Mucosa of stomach (tissue), 1 donor: ENCODE data around the gene MKKS.

Source experiments
- H3K27me3 ChIP-seq: one replicate; pipeline ENCODE4 v1.7.0; 2013; ENCODE audit warnings: mild to moderate bottlenecking, low read length; ENCODE audit not compliant: control insufficient read depth, insufficient read depth
- H3K36me3 ChIP-seq: one replicate; pipeline ENCODE4 v1.7.0; 2013; ENCODE audit warnings: low read length; ENCODE audit not compliant: control insufficient read depth, insufficient read depth
- H3K4me1 ChIP-seq: one replicate; pipeline ENCODE4 v1.7.0; 2013; ENCODE audit warnings: mild to moderate bottlenecking, low read length; ENCODE audit not compliant: control insufficient read depth, insufficient read depth
- H3K4me3 ChIP-seq: one replicate; pipeline ENCODE4 v1.7.0; 2013; ENCODE audit warnings: low read length
- H3K9ac ChIP-seq: one replicate; pipeline ENCODE4 v1.7.0; 2013; ENCODE audit warnings: mild to moderate bottlenecking, low read length, moderate library complexity
- H3K9me3 ChIP-seq: one replicate; pipeline ENCODE4 v1.7.0; 2013; ENCODE audit warnings: mild to moderate bottlenecking, low read length, moderate library complexity; ENCODE audit not compliant: control insufficient read depth
- donor health status: Pancreatic carcinoma.

MKKS gene

DNA sequence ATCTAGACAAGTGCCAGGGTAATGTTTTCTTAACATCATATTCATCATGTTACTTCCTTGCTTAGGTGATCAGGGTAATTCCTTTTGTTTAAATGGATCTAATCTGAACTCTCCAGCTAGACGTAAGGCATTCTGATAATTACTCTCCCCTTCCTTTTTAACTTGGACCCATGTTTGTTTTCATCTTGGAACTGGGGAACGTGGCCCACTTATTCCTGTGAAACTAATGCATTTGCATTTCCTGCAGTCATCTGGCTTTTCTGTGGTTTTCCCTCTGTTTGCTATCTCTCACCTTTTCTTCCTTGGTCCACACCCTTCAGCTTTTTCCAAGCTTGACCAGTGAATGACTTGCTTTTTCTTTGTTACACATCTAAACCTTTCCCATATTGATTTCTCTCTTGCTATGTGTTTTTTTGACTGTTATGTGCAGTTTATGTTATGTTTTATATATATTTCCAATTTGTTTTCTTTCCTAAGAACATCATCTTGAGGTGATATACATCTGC lies 34.4 kb upstream of the MKKS start:
- peaks cover 22% of the 10 kb centered on the region for H3K4me1 ChIP-seq
- no peaks in the 10 kb centered on the region for H3K27me3 ChIP-seq

DNA sequence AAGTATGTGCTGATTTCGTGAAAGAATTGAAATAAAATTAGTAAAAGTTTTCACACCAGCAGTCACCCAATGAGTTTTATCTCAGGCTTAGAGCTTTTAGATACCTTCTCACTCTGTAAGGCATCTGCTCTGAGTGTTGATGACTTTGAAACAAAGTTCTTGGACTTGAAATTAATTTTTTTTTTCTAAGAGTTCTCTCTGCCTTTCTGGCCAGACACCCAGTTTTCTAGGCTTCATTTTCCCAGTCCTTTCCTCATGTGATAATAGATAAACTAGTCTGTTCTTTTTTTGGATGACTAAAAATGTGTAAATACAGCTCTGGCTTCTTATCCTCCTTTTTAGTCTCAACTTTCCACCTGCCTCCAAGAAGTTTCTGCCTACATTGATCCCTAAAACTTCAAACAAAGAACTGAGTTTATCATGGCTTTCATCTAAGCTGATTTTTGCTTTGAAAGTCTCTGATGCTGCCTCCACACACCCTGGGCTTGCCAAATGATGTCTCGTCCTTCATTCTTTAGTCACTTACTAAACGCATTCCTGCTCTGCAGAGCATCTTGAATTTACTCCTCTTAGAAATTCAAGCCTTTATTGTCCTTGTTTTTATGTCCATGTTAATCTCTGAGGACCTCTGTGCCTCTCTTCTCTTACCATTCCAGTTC lies 33.8 kb upstream of the MKKS start:
- Histone ChIP-seq H3K9me3 (no peaks in the 10 kb centered on the region), H3K4me1 (peaks cover 22% of the 10 kb centered on the region), H3K36me3 (no peaks in the 10 kb centered on the region), H3K27me3 (no peaks in the 10 kb centered on the region), H3K9ac (no peak overlapping the region), H3K4me3 (no peak overlapping the region)

More for the DNA sequence above, 34.4 kb upstream of the MKKS start:
- no peaks in the 10 kb centered on the region for H3K36me3 ChIP-seq
- H3K9me3 ChIP-seq = no peaks in the 10 kb centered on the region
- H3K9ac ChIP-seq = no peak overlapping the region
- H3K4me3 ChIP-seq = no peak overlapping the region

DNA sequence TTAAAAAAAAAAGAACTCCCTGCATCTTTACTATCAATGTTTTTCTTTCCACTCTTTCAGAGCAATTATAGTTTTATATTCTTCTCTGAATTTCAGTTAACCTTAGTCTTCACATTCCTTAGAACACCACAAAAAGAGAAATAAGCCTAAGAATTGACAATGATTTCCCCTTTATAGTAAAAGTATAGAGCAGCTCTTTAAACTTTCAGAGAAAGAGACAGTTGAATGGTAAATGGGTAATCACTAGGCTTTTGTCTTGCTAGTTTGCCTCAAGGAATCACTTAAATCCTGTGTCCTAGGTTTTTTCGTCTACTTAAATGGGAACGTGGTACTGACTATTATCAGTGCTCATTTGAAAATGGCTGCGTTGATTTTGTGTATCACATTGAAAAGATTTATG lies 32.8 kb upstream of the MKKS start:
- Histone ChIP-seq H3K4me1 (peaks cover 22% of the 10 kb centered on the region), H3K4me3 (no peak overlapping the region), H3K9ac (no peak overlapping the region), H3K27me3 (no peaks in the 10 kb centered on the region), H3K36me3 (no peaks in the 10 kb centered on the region), H3K9me3 (no peaks in the 10 kb centered on the region)

DNA sequence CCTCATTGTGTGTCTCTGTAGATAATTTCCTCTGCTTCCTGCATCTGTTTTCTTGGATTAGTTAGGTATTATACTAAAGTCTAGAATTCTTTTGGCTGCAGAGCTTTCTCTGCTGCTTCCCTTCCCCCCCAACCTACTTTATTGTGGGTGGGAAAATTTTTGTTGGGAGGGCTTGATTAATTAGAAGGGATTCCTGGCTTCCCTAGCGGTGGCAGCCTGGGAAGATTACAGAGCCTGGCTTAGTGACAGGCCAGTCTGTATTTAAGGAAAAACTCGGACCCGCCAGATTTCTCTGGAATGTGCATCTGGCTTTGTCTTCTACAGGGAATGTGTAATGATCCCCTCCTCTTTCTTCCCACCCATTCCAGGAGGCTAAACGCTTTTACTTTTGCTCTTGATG lies 32.3 kb upstream of the MKKS start:
- Histone ChIP-seq H3K36me3 (no peaks in the 10 kb centered on the region), H3K4me1 (peaks cover 22% of the 10 kb centered on the region), H3K27me3 (no peaks in the 10 kb centered on the region), H3K4me3 (no peak overlapping the region), H3K9ac (no peak overlapping the region), H3K9me3 (no peaks in the 10 kb centered on the region)

DNA sequence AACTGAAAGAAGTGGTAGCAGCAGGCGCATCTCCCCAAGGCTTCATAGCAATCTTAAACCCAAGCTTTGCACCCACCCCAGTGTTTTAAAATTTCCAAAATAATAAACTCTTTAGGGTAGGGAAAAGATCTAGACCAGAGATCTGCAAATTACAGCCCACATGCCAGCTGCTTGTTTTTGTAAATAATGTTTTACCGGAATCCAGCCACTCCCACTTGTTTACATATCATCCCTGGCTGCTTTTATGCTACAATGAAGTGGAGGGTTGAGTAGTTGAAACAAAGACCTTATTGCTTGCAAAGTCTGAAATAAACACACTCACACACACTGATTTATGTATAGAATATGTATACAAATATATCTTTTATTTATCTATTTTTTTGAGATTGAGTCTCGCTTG lies 31.1 kb upstream of the MKKS start:
- Histone ChIP-seq H3K4me1 (peaks cover 22% of the 10 kb centered on the region), H3K9me3 (no peaks in the 10 kb centered on the region), H3K27me3 (no peaks in the 10 kb centered on the region), H3K4me3 (no peak overlapping the region), H3K9ac (no peak overlapping the region), H3K36me3 (no peaks in the 10 kb centered on the region)

DNA sequence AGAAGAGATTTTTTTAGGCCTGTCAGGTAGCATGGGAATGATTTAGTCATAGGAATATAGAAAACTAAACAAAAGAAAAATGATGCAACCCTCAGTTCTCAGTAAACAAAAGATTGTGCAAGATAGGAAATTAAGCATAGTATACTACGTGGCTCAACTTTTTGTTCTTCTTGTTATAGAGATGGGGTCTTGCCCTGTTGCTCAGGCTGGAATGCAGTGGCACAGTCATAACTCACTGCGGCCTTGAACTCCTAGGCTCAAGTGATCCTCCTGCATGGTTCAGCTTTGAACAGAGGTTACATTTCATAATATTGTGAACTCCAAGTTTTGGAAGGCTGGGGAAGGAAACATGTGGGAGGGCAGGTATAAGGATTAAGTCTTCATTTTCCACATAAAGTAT lies 29.6 kb upstream of the MKKS start:
- Histone ChIP-seq H3K9ac (no peak overlapping the region), H3K4me3 (no peak overlapping the region), H3K9me3 (no peaks in the 10 kb centered on the region), H3K27me3 (no peaks in the 10 kb centered on the region), H3K4me1 (peaks cover 13% of the 10 kb centered on the region), H3K36me3 (no peaks in the 10 kb centered on the region)

DNA sequence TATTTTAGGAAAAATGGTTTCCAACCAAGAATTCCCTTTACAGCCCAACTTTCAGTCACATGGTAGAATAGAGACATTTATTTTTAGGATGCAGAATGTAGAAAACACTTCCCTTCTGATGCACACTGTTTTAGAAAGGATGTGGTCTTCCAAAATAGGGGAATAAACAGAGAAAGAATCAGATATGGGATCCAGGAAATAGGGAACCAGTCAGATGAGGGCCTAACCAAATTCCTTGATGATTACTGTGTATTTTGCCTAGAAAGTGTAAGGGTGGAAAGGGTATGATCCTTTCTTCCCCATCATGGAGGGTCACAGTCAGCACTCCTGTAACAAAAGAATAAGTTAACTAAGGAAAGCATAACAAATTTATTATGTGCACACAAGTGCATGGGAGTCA lies 28.5 kb upstream of the MKKS start:
- Histone ChIP-seq H3K4me3 (no peak overlapping the region), H3K36me3 (no peaks in the 10 kb centered on the region), H3K4me1 (peaks cover 2% of the 10 kb centered on the region), H3K9ac (no peak overlapping the region), H3K27me3 (no peaks in the 10 kb centered on the region), H3K9me3 (no peaks in the 10 kb centered on the region)

DNA sequence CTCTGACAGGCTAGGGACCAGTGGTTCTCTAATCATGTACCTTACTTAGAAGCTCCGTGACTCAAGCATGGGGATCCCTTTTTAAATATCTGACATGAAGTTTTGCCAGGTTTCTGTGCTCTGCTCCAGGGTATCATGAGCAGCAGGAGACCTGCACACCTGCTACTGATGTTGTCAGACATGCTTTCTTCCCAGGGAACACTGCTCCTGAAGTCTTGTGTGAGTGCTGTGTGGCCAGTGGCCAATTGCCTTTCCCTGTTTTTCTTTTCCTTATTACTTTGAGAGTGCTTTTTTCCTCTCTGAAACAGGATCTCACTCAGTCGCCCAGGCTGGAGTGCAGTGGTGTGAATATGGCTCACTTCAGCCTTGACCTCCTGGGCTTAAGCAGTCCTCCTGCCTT lies 27.5 kb upstream of the MKKS start:
- H3K9me3 ChIP-seq = no peaks in the 10 kb centered on the region
- H3K9ac ChIP-seq = no peak overlapping the region
- no peaks in the 10 kb centered on the region for H3K27me3 ChIP-seq
- no peaks in the 10 kb centered on the region for H3K36me3 ChIP-seq
- H3K4me1 ChIP-seq = no peaks in the 10 kb centered on the region
- H3K4me3 ChIP-seq = no peak overlapping the region

DNA sequence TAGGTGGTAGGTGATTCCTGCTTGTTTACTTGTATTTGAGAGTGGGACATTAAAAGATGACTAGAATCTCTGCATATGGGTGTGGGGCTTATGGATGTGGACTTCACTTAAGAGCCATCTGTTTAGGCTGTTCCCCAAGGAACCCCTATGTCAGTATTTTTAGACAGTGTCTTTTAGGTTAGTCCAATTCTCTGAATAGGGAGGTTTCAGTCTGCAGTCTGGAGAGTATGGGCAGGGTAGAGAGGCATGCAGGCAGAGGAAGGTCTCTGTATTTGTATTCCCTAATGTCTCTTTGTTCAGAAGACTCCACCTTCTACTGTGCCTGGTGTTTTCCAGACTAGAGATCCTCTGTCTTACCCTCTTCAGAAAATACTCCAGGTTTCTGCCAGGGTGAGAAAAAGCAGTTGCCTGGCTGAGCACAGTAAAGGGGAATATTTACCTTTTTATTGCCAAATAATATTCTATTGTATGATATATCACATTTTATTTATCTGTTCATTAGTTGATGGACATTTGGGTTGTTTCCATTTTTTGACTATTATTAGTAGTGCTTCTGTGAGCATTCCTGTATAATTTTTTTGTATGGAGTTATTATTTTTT lies 20.2 kb upstream of the MKKS start:
- Histone ChIP-seq H3K27me3 (no peaks in the 10 kb centered on the region), H3K4me3 (no peak overlapping the region), H3K9ac (no peak overlapping the region), H3K36me3 (no peaks in the 10 kb centered on the region), H3K4me1 (peaks cover 3% of the 10 kb centered on the region), H3K9me3 (no peaks in the 10 kb centered on the region)

DNA sequence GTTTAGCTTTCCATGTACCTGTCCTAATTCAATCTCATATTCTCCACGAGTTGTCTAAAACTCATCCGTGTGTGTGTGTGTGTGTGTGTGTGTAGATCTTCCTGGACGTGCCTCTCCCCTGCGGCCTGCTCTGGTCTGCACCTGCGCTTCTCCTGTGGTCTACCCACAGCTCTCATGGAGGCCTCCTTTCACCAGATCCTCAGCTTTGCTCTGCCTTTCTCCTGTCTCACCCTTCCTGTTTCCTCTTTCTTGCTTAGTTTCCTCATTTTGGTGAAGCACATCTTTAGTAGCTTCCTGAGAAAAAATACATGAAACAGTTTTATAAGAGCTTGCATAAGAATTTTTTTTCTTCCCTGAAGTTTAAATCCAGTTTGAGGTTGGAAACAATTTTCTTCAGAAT lies 19.2 kb upstream of the MKKS start:
- no peaks in the 10 kb centered on the region for H3K9me3 ChIP-seq
- no peaks in the 10 kb centered on the region for H3K27me3 ChIP-seq
- peaks cover 4% of the 10 kb centered on the region for H3K4me1 ChIP-seq
- no peaks in the 10 kb centered on the region for H3K36me3 ChIP-seq
- H3K4me3 ChIP-seq = no peak overlapping the region
- no peak overlapping the region for H3K9ac ChIP-seq

DNA sequence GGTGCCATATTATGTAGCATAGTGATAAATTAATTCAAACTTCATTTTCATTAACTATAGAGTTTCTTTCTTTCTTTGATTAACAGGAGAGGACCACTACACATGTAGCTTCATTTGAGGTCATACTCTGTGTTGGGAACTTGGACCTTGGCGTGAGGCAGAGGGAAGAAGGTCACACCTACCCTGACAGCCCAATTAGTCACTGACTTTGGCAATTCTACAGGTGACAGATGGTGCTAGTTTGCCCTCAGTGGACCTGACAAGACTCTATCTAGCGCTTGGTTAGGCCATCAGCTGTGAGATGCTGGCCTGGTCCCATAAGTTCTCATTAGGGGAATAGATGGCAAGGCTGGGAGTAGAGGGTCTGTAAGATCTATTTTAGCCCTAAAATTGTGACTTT lies 15.2 kb upstream of the MKKS start:
- Histone ChIP-seq H3K9me3 (no peaks in the 10 kb centered on the region), H3K9ac (no peak overlapping the region), H3K27me3 (no peaks in the 10 kb centered on the region), H3K4me1 (peaks cover 4% of the 10 kb centered on the region), H3K36me3 (no peaks in the 10 kb centered on the region), H3K4me3 (no peak overlapping the region)

DNA sequence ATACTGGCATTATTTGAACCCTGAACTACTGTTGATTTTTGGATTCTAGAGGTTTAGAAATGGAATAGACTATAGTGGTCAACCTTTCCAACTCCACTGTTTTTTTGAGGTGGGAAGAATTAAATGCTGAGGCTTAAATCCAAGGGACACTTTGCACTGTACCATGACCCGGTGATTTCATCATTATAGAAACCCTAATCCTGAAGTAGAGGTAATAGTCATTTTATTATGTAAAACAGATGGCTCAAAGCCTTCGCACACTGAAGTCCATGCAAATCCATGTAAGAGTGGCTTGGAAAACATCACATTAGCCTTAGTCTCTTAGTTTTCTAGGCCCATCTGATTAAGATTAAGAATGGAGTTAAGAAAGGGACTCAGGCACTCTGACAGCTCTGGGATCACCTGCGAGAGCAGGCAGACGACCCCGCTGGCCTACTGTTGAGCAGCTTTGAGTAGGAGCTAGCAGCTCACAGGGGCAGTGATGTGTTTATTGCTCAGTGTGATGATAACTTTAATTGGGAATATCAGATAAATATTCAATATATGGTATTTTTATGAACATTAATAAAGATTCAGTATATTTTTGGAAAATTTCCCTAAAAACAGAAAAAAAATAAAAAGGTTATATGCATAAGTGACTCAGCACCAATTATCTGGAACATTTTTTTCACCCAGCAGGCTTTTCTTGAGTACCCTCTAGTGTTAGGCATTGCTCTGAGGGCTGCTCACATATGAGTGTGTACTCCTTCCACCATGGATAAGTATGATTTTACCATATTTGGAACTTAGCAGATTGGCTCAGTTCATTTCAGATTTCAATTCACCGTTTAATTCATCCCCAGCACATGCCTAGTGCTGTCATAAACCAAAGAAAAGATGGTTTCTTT lies 14.5 kb upstream of the MKKS start:
- Histone ChIP-seq H3K36me3 (no peaks in the 10 kb centered on the region), H3K9me3 (no peaks in the 10 kb centered on the region), H3K27me3 (no peaks in the 10 kb centered on the region)

More for the DNA sequence above, 14.5 kb upstream of the MKKS start:
- Histone ChIP-seq H3K4me1 (peaks cover 4% of the 10 kb centered on the region), H3K4me3 (no peak overlapping the region), H3K9ac (no peak overlapping the region)
